Left renal pelvis (tissue), 4 donors: ENCODE measurements around the gene RIT2. TPM values are rescaled to one million over a fixed set of nuclear protein-coding genes. Genes with fewer than 3 reads are reported as not detected.
A peak's percentile ranks its signal among the peaks of the same experiment; 100 is the strongest.

ENCODE experiments used
- DNase-seq, 4 donors: peaks; one replicate each; pipeline ENCODE4 v3.0.0-alpha.2; 2013; ENCODE audit warnings: low read depth in 4 of 4, low spot score in 3 of 4
- polyA plus RNA-seq, 4 donors: library from polyadenylated mRNA; unstranded; fragments of 120-200 nt; gene quantifications; one replicate each; pipeline ENCODE4 v1.2.1, GENCODE V29; 2013; ENCODE audit not compliant: insufficient read length in 4 of 4

The RIT2 gene
- polyA plus RNA-seq, 4 donors = 0.14 to 0.20 TPM; not detected in 2

DNA sequence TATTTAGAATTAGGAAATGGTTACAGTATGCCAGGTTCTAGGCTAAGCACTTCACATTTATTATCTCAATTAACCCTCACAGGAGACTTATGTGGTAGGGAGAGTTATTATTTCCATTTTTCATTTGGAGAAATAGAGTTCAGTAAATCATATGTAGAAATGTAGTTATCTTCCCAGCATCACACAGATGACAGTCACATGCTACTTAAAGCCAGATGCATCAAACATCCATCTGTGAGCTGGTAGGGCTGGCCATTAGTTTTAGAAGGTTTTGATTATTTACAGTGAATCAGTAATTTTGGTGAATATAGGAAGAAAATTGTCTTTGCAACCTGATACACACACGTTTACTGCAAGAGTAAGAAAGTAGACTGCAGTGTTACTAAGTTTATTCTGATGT is 97.9 kb downstream of the RIT2 start:
- no peak for DNase-seq

DNA sequence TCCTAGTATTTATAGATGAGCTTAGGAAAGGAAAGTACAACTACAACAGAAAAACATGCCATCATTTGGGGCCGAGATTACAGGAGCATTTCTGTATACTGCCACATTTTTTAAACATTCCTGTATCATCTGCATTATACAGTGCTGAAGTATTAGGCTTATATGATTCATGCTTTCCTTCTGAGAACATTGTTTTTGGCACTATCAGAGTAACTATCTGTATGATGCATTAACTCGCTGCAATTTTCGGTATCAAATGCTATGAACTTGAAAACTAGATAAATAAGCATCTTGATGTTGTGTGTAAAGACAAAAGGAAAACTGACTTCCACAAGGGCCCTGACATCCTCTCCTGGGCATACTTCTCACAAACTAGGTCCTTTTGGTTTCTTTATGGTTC is 102.0 kb downstream of the RIT2 start:
- no peak for DNase-seq

DNA sequence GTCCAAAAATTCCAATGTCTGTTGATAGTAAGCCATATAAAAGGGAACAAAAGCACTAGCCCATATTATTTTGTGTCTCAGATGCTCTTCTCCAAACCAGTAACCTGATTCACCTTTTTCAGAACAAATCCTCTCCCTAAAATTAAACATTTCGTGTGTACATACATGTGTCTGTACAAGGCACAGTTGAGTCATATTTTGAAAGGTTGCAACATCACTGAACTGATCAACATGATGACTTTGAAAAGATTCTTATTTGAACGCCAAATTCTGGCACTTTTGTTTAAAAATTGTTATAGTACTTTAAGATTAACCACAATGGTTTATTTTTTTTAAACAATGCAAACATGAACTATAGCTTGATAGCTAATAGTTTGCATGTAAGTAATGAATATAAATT is 102.5 kb downstream of the RIT2 start:
- no peak for DNase-seq

DNA sequence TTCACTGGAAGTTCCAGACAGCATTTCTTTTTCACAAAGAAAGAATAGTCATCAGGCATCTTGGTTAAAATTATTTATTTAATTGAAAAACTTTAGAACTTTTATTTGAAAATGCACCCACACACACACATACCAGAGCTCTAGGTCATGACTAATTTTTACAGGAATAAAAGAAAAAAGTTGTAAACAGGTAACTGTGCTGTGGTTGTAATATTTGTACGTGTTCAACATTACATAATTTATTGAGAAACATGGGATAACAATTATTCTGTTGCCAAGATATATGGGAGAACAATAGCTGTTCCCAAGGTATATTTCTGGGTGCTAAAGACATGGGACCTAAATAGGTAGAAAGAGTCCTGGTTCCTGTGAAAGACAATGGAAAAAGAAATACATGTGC is 104.9 kb downstream of the RIT2 start:
- no peak for DNase-seq

DNA sequence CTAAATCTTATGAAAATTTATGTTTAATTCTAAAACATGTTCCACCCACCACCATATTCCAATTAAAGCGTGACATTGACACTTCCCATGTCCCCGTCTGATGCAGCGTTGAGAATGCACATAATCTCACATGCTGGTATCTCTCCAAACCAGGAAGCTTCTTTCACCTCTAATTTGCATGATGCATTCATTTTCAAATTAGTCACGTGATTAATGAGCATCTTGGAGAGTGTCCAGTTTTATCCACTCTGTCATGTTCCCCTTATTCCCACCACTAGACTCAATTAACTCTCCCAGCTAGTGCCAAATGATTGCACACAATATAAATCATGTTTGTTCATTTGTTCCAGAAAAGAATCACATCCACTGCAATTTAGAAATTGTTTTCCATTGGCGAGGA is 105.8 kb downstream of the RIT2 start:
- no peak for DNase-seq

DNA sequence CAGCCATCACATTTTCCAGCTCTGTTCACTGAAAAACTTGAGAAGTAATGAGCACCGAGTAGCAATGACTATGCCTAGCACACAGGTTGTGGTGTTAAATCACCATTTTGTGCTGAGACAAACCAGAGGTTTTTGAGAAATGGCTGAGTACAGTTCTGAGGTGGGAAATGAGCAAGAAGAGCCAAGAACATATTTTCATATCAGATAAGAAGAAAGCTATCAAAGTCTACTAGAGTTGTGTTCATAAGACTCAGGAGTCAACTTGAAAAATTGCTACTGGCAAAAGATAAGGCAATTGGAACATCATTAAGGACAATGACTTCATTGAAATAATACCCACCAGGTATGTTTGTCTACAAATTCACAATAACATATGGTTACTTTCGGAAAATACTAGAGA is 108.1 kb downstream of the RIT2 start:
- no peak for DNase-seq

DNA sequence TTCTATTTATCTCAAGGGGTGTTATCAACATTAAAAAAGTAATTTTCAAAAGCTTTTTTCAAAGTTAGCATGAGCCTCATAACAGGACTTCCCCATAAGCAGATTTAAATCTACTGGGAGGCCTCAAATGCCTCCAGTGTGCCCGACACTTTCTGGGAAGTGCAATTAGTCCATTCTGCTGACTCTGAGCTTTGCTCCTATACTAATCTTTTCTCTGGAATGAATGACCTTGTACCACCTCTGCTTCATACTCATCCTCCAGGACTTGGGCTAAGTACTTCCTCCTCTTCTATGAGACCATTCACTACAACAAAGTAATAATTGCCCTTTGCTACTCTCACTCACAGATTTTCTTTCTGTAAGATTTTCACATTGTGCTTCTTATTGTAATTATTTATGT is 111.1 kb downstream of the RIT2 start:
- no peak for DNase-seq

DNA sequence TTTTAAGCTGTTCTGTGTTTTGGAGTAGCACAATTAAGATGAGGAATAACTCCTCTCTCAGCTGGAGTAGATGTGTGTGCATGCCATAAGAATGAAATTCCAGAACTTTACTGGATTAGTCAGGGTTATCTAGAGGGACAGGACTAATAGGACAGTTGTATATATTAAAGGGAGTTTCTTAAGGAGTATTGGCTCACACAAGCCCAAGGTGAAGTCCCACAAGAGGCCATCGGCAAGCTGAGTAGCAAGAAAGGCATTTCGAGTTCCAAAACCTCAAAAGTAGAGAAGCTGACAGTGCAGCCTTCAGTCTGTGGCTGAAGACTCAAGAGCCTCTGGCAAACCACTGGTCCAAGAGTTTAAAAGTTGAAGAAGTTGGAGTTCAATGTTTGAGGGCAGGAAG is 113.7 kb downstream of the RIT2 start:
- no peak for DNase-seq

DNA sequence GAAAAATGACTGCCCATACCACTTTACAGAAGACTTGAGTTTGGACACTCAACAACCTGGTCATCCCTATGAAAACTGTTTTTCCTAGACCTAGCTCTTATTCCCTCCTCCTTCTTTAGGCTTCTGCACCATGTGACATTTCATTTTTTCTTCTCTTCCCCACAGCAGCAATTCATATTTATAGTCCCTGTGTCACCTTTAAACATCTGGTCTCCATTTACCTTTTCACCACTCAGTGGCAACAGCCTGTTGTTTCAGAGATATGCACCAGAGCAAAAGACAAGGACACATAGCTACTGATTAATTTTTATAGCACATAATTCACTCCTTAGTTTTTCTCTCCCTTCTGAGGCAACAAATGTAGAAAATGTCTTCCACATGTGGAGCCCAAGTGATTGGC is 118.7 kb downstream of the RIT2 start:
- peak in 1 of 4 donors; percentile 23 for DNase-seq

DNA sequence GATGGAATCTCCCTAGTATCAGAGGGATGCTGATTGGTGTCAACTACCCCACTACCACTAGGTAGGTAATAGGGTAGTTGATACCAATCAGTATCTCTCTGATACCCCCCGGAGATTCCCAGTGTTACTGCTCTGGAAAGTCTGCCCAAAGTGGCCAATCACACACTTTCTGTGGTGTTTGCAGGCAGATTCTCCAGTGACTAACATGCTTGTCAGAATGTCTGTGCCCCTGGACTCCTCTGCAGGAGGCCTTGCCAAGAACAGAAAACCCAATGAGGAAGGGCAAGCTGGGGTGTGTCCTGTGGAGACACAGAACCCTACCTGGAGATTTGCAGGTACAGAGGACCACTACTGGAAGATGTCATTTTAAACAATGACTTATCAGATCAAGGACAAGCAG is 135.1 kb downstream of the RIT2 start:
- DNase-seq = no peak

DNA sequence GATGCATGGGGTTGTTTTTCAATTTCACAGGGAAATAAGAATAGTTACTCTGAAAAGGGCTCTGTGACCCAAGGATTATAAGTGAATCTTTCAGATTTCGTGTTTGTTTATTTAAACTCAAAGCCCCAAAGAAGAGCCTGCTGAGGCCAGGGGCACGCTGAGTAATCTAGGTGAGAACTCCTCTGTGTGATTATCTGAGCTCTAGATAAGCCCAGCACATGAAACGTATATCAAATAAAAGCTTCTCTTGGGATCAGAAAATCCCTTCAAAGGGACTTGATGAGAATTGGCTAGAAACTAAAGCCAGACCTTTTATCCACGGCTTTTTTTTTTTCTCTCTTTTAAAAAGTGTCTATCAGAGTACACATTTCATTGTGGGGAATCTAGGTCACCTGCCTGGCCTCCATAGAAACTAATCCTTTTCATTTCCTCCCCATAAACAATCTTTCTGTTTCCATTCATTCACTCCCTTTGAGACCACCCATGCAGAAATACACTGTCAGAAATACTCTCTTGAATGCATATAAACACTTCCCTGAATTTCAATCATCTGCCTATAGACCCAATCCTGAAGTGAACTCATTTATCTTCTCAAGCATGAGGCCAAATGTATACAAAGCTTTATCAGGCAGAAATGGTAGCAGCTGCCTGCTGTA is 137.4 kb downstream of the RIT2 start:
- DNase-seq = no peak

DNA sequence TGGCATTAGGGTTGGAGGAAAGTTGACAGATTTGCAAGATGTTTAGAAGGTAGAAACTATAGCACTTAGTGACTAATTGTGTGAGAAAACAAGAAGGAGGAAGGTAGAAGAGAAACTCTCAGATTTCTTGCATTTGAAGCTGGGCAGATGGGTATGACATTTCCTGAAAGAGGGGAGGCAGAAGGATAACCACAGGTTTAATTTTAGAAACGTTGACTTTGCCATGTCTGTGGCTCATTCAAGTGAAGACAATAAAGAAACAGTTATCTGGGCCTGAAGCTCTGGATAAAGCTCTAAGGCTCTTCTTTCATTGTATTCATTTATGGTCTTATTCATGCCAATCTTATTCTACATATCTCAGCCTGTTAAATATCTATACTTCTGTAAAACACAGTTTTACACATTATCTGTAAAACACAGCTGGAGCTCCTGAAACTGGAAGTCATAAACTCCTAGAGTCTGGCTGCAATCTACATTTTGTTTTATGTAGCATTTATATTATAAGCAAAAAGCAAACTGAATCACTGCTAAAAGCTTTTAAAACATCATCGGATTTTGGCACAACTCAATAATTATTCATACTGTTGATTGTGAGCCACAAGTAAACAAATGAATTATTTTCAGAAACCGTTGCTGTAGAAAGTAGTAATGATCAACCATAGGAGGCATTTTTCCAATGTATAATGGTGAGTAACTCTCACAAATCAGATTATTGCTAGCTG is 138.5 kb downstream of the RIT2 start:
- no peak for DNase-seq

DNA sequence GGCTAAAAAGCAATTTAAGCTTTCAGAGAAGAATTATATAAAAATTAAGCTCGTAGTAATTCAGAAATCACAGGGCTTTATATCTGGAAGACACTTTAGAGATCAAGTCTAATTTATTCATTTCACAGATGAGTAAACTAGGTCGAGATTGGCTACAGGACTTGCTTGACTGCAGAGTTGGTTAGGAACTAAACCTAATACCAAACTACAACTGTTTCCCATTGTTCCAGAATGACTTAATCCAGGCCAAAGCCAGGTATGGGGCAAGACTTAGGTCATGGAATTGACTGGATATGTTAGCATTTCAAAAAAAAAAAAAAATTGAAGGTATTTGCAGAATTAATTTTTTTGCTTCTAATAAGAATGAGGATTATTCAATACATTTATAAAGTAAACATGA is 146.1 kb downstream of the RIT2 start:
- no peak for DNase-seq

DNA sequence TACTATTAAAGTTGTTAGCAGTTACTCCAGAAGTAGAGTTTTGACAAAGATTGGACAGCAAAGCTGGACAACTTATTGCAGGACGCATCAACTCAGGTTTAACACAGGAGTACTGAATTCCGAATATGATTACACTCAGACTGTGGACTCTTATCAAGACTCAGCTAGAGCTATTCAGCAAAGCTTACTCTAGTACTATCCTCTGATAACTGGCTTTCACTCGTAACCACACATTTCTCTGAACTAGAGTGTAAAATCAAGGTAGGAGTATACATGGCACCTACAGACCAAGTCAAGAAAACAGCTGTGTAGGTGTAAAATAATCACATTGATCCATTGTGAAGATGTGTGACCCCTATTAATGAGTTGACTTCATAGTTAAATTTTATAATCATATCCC is 154.2 kb downstream of the RIT2 start:
- no peak for DNase-seq

DNA sequence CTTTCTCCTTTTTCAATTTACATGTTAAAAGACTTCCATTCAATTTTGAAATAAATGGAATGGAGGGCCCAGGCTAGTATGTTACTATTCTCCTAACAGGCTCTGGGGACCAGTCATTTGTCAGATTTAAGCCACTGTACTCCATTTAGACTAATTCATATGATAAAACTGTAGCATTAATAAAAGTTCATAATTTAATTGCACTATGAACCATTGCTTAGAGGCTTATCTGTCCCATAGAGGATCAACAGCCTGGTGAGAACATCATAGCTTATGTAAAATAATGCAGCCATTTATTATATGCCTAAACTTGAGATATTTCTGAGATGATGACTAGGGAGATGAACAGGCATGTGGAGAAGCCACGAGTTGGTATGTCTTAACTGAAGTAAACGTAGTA is 156.0 kb downstream of the RIT2 start:
- DNase-seq = no peak

DNA sequence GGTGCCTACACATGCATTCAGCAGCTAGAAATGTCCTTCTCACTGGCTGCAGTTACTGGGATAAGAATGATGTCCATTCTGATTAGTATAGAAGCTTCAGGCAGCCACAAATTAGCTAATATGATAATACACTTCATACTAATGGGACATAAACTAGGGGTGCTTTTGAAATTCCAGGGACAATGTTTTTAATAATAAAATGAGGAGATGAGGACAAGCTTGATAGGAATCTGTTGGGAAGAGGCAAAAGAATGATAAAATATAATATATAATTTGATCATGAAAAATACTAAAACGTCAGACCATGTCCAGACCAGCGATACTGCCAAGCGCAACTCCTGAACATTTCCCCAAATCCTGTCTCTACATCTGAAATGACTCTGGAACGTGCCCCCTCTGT is 157.1 kb downstream of the RIT2 start:
- DNase-seq = no peak

DNA sequence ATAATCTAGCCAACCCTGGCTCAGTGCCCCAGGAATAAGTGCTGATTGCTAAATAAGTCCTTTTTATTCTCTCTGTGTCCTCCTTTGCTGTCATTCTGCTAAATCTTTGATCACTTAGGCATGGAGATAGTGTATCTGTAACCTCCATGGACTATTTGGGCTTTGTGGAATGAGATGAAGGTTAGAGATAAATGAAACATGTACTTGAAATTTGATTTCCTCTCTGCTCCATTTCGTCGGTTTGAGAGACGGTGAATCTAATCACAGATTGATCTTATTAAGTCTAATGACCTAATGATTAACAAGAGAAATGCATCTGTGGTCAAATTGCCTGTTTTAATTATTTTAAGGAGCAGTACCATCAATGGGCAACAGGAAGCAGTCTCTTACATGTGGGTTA is 159.2 kb downstream of the RIT2 start:
- DNase-seq = no peak

DNA sequence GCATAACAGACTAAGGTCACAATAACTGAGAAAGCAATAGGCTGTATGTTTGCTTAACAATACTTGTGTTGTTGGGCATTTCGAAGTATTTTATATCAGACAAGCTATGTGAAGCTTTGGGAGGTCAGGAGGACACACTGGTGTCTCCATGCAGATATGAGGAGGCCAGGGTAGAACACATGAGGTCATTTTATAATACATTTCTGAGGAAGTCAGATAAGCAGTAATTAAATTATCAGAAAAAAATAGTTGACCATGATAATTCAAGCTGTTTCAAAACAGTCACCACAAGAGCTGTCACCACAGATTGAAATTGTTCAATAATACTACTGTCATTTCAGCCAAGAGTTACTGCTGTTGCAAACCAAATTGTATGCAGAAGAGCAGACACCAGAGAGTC is 160.6 kb downstream of the RIT2 start:
- DNase-seq = no peak

DNA sequence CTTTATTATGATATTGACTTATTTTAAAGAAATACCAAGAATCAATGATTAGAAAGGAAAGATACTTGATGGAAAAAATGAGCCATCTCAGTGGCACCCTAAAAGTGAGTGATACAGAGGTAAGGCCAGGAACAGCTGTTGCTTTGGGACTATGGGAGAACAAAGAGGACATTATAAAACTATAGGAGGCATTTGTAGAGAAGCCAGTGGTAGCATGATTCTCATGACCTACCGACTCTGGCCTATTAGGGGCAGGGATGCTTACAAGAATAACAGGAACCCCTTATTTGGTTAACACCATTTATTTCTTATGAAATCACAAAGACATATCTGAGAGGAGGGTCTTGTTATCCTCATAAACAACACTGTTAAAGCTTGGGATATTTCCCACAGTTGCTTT is 162.2 kb downstream of the RIT2 start:
- no peak for DNase-seq

DNA sequence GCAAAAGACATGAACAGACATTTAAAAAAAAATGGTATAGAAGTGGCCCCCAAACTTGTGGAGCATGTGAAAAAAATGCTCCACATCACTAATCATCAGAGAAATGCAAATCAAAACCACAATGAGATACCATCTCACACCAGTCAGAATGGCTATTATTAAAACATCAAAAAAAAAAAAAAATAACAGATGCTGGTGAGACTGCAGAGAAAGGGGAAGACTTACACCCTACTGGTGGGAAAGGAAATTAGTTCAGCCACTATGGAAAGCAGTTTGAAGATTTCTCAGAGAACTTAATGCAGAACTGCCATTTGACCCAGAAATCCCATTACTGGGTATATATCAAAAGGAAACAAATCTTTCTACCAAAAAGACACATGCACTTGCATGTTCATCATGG is 164.8 kb downstream of the RIT2 start:
- no peak for DNase-seq

DNA sequence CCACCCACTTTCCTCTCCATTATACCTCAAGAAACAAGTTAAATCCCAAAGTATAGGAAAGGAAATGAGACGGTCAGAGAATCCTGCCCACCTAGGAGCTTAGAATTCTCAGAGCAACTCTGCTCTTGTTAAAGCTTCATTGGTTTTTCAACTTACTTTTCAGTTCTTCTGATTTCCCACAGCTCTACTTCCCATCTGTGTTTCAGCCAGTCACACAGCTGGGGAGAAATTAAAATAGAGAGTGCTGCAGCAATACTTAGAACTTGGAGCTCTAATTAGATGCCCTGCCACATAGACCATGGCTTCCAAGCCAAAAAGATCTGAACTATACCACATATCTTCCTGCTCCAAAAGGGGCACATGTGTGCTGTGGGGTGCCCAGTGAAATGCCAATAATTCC is 166.7 kb downstream of the RIT2 start:
- no peak for DNase-seq

DNA sequence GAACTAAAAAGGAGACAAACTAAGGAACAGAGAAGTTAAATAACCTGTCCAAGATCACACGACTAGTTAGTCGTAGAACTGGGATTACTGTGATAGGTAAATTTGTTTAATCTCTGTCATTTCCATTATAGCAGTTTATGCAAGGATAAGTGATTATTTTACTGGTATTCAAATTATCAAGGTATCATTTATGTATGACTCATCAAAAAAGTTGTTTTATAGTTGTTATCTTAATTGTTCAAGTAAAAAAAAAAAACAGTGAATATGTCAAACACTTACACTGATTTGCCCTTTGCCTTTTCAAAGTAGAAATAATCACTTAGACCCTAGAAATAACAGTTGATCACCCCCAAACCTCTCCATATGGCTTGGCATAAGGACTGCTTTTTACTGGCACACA is 173.6 kb downstream of the RIT2 start:
- DNase-seq = no peak

DNA sequence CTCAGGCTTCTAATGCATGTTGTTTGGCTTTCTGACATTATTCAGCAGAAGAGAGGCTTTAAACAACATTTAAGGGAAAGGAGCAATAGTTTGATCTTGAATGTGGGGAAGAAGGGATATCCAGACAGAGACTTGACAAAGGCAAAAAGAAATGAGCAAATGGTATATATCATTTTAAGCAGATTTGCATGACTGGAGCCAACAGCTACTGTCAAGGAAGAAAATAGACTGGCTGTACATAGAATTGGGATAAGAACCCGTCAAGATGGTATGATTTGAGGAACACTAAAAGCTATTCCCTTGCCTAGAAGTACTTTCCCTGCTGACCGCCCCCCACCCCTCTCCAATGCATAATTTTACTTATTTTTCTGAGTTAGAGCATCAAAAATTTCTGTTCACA is 174.5 kb downstream of the RIT2 start:
- DNase-seq = no peak
